Measurements from ENCODE around the gene CLPSL2.

The CLPSL2 gene

GRCh38 chr6:35786810-35787209 lies 10.4 kb downstream of the CLPSL2 start:
- TF ChIP-seq CTCF (IDR thresholded peaks at IDR 0.05; ENCODE audit: low read depth, low read length, missing control alignments) = no peak
- no peak overlapping the region for H3K4me3 ChIP-seq (ENCODE audit: low read depth, low read length)
- no peak for DNase-seq
- H3K36me3 ChIP-seq (replicated peaks) = no peaks in the 10 kb centered on the region
- peaks cover 40% of the 10 kb centered on the region for H3K27me3 ChIP-seq (replicated peaks)
- H3K27ac ChIP-seq = no peak overlapping the region
- in situ Hi-C loops (cut with HindIII; ENCODE audit: low pct_ligation_motif_present, low sequenced_read_pairs) = no loop called here

GRCh38 chr6:35787266-35788218 lies 11.1 kb downstream of the CLPSL2 start:
- no peak for DNase-seq
- H3K27me3 ChIP-seq (replicated peaks) = peaks cover 41% of the 10 kb centered on the region

DNA sequence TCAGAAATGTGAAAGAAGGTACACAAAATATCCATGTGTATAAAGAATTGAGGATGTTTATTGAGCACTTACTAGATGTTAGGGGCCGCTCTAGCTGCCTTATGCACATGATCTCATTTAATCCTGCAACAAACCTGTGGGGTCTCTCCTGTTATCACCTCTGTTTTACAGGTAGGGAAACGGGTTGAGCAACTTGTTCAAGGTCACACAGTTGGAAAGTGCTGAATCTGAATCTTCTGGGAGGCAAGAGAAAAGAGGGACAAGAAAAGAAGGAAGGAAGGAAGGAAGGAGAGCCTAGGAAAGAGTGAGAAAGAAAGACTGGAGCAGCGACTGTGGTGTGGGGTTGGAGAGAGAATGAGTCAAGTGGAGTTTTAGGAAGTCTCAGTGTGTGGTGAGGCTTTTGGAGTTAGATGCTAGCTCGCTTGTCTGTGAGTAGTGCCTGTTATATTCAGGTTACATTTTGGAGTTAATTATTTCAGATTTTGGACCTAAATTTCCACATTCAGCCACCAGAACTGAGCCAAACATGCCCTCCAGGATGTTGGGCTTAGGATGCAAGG lies 12.1 kb downstream of the CLPSL2 start:
- Histone ChIP-seq H3K4me3 (ENCODE audit: low read depth, low read length) (no peak overlapping the region), H3K36me3 (replicated peaks) (no peaks in the 10 kb centered on the region), H3K27ac (no peak overlapping the region), H3K27me3 (replicated peaks) (peaks cover 43% of the 10 kb centered on the region)
- no peak for DNase-seq
- no peak for TF ChIP-seq CTCF (IDR thresholded peaks at IDR 0.05; ENCODE audit: low read depth, low read length, missing control alignments)
- in situ Hi-C loops (cut with HindIII; ENCODE audit: low pct_ligation_motif_present, low sequenced_read_pairs) = no loop called here

More at GRCh38 chr6:35787266-35788218, 11.1 kb downstream of the CLPSL2 start:
- in situ Hi-C loops (cut with HindIII; ENCODE audit: low pct_ligation_motif_present, low sequenced_read_pairs) = no loop called here
- H3K36me3 ChIP-seq (replicated peaks) = no peaks in the 10 kb centered on the region
- no peak overlapping the region for H3K4me3 ChIP-seq (ENCODE audit: low read depth, low read length)
- no peak overlapping the region for H3K27ac ChIP-seq
- no peak for TF ChIP-seq CTCF (IDR thresholded peaks at IDR 0.05; ENCODE audit: low read depth, low read length, missing control alignments)

- no peaks in the 10 kb centered on the region for H3K36me3 ChIP-seq (replicated peaks)
- TF ChIP-seq CTCF (IDR thresholded peaks at IDR 0.05; ENCODE audit: low read depth, low read length, missing control alignments) = no peak
- no peak overlapping the region for H3K27ac ChIP-seq
- in situ Hi-C loops (cut with HindIII; ENCODE audit: low pct_ligation_motif_present, low sequenced_read_pairs) = no loop called here
- H3K4me3 ChIP-seq (ENCODE audit: low read depth, low read length) = no peak overlapping the region
- DNase-seq = no peak
- H3K27me3 ChIP-seq (replicated peaks) = peaks cover 39% of the 10 kb centered on the region
Observed at GRCh38 chr6:35790683-35791082, 14.3 kb downstream of the CLPSL2 start.

GRCh38 chr6:35794536-35795452 lies 18.4 kb downstream of the CLPSL2 start:
- Histone ChIP-seq H3K36me3 (replicated peaks) (no peaks in the 10 kb centered on the region), H3K27me3 (replicated peaks) (peaks cover 10% of the 10 kb centered on the region), H3K4me3 (ENCODE audit: low read depth, low read length) (no peak overlapping the region), H3K27ac (no peak overlapping the region)
- no peak for DNase-seq
- TF ChIP-seq CTCF (IDR thresholded peaks at IDR 0.05; ENCODE audit: low read depth, low read length, missing control alignments) = no peak
- in situ Hi-C loops (cut with HindIII; ENCODE audit: low pct_ligation_motif_present, low sequenced_read_pairs) = no loop called here

Measured in brain microvascular endothelial cell (primary cell).